B cell (primary cell): ENCODE results near the gene MFAP5.

Experiments
- CTCF ChIP-seq: fragments of 200-600 bp; IDR thresholded peaks from one replicate; pipeline ENCODE4 v1.8.0; 2022; ENCODE audit warnings: antibody characterized with exemption, mild to moderate bottlenecking
- EZH2 ChIP-seq: IDR thresholded peaks from 2 replicates; pipeline ENCODE4 v1.6.1; 2012; ENCODE audit warnings: borderline replicate concordance, low read depth, mild to moderate bottlenecking, moderate library complexity, low read length; ENCODE audit not compliant: insufficient read depth, poor library complexity, severe bottlenecking

GRCh38 chr12:8665759-8666158 lies 3.1 kb upstream of the MFAP5 start:
- TF ChIP-seq CTCF (no peak), EZH2 (no peak)
